SK-N-MC (cell line): ENCODE data around the gene CDC42BPG.

Source experiments
- EZH2 ChIP-seq: fragments of 200-600 bp; sonication (generic); IDR thresholded peaks from one replicate; pipeline ENCODE4 v1.6.1; 2017; ENCODE audit warnings: antibody characterized with exemption
- FOXP2 ChIP-seq: optimal IDR thresholded peaks from 2 replicates; pipeline ENCODE3; 2011; ENCODE audit warnings: mild to moderate bottlenecking, moderate library complexity; ENCODE audit not compliant: insufficient read depth; ENCODE audit errors: extremely low read length, control extremely low read depth
- POLR2AphosphoS5 ChIP-seq: IDR thresholded peaks from 2 replicates; pipeline ENCODE4 v1.6.1; 2012; ENCODE audit warnings: mild to moderate bottlenecking, low read depth, low read length, borderline replicate concordance

- TF ChIP-seq EZH2 (no peak), POLR2AphosphoS5 (no peak), FOXP2 (no peak)
These were observed 41.2 kb upstream of the CDC42BPG start for GRCh38 chr11:64885367-64886286.
